HL-60 (cell line): ENCODE data around the gene MARCHF3.

Experiments
- DNase-seq, 2 experiments: peaks; one replicate each; pipeline ENCODE4 v3.0.0-alpha.2; 2010 to 2020; ENCODE audit warnings: low read depth in 1 of 2, low spot score in 1 of 2
- H3K27ac ChIP-seq: fragments of 250-450 bp; sonication (Bioruptor Pico); replicated peaks from 2 replicates; pipeline ENCODE4 v1.5.1; 2020; ENCODE audit warnings: mild to moderate bottlenecking, moderate library complexity
- H3K27me3 ChIP-seq: fragments of 250-450 bp; sonication (Bioruptor Pico); 2 replicates; pipeline ENCODE4 v1.5.1; 2021; ENCODE audit warnings: mild to moderate bottlenecking, moderate library complexity; ENCODE audit not compliant: insufficient read depth, poor library complexity, severe bottlenecking
- H3K4me3 ChIP-seq: replicated peaks from 2 replicates; pipeline ENCODE4 v1.5.1; 2011; ENCODE audit warnings: mild to moderate bottlenecking, control low read depth, low read length; ENCODE audit not compliant: insufficient read depth
- CTCF ChIP-seq: IDR thresholded peaks from one replicate; pipeline ENCODE4 v1.5.1; 2011; ENCODE audit warnings: low read length, control low read depth, inconsistent platforms; ENCODE audit not compliant: insufficient read depth
- GABPA ChIP-seq: IDR thresholded peaks from 2 replicates; pipeline ENCODE4 v1.6.1; 2012; ENCODE audit warnings: low read depth
- POLR2AphosphoS5 ChIP-seq: IDR thresholded peaks from 2 replicates; pipeline ENCODE4 v1.6.1; 2012; ENCODE audit warnings: low read depth
- SPI1 ChIP-seq: IDR thresholded peaks from 2 replicates; pipeline ENCODE4 v1.6.1; 2012; ENCODE audit warnings: low read depth, mild to moderate bottlenecking, borderline replicate concordance
- TF ChIP-seq, protein P1 (sequence below): IDR thresholded peaks from 2 replicates; pipeline ENCODE4 v1.6.1; 2012; ENCODE audit warnings: low read depth; ENCODE audit not compliant: insufficient replicate concordance

MARCHF3 gene

DNA sequence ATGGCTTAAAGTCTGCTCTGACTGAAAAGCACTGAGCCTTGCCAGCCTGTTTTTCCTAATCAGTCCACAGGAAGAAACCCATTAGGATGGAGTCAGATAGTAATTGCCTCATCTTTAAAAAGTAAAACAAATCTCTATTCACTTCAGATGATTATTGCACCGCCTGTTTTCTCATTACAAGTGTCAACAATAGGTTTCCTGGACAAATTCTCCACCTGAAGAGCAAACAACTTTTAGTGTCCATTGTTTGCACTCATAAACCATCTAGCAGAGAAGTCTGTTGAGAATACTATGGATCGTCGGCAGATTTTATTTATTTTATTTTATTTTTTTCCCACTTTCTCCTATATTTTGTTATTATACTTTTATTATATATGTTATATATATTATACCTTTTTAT lies 22.7 kb upstream of the MARCHF3 start:
- TF ChIP-seq GABPA (no peak), CTCF (no peak), SPI1 (no peak), POLR2AphosphoS5 (no peak)
- TF ChIP-seq, protein P1, sequence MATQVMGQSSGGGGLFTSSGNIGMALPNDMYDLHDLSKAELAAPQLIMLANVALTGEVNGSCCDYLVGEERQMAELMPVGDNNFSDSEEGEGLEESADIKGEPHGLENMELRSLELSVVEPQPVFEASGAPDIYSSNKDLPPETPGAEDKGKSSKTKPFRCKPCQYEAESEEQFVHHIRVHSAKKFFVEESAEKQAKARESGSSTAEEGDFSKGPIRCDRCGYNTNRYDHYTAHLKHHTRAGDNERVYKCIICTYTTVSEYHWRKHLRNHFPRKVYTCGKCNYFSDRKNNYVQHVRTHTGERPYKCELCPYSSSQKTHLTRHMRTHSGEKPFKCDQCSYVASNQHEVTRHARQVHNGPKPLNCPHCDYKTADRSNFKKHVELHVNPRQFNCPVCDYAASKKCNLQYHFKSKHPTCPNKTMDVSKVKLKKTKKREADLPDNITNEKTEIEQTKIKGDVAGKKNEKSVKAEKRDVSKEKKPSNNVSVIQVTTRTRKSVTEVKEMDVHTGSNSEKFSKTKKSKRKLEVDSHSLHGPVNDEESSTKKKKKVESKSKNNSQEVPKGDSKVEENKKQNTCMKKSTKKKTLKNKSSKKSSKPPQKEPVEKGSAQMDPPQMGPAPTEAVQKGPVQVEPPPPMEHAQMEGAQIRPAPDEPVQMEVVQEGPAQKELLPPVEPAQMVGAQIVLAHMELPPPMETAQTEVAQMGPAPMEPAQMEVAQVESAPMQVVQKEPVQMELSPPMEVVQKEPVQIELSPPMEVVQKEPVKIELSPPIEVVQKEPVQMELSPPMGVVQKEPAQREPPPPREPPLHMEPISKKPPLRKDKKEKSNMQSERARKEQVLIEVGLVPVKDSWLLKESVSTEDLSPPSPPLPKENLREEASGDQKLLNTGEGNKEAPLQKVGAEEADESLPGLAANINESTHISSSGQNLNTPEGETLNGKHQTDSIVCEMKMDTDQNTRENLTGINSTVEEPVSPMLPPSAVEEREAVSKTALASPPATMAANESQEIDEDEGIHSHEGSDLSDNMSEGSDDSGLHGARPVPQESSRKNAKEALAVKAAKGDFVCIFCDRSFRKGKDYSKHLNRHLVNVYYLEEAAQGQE: no peak
- no peak for DNase-seq
- Histone ChIP-seq H3K27ac (no peak overlapping the region), H3K4me3 (no peak overlapping the region), H3K27me3 (no peaks in the 10 kb centered on the region)

GRCh38 chr5:127051591-127051990 lies 21.2 kb upstream of the MARCHF3 start:
- Histone ChIP-seq H3K27ac (no peak overlapping the region), H3K4me3 (no peak overlapping the region), H3K27me3 (no peaks in the 10 kb centered on the region)
- TF ChIP-seq CTCF (no peak), GABPA (no peak), SPI1 (no peak), POLR2AphosphoS5 (no peak)
- TF ChIP-seq, protein P1: no peak
- DNase-seq: no peak

DNA sequence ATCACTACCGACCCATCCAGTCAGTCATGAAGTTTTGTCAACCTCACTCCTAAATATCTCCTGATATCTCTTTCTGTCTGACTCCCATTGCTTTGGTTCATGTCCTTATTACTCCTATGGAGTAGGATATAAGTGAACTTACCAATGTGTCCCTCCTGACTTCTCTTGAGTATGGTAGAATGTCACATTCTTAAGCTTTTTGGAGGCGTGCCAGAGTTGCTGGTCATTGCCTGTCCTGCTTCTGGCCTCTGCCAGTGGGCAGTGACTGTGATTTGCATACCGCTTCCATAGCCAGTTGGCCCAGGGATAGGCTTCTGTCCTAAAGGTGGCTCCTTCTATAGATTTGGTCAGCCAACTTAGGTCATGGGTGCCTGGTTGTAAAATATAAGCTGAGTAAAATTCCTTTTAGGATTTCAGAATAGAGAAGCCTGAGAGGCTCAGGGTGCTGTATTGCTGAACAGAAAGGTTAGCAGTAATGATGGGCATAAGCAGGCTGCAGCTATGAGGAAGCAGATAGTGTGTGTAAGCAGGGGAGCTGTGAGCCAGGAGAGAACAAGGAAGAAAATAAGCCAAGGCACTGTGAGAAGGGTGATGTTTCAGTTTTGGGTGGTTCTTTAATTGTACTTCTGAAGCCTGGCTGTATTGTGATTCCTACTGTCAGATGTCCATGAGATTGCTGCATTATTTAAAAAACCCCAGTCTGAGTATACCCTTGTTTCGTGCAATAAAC lies 16.1 kb upstream of the MARCHF3 start:
- Histone ChIP-seq H3K4me3 (no peak overlapping the region), H3K27me3 (no peaks in the 10 kb centered on the region), H3K27ac (no peak overlapping the region)
- TF ChIP-seq GABPA (no peak), POLR2AphosphoS5 (no peak), SPI1 (no peak), CTCF (no peak)
- TF ChIP-seq, protein P1: no peak
- DNase-seq: no peak
